Neural progenitor cell (in vitro differentiated cells): ENCODE results near the gene LIMS2. TPM values are rescaled to one million over a fixed set of nuclear protein-coding genes. Genes with fewer than 3 reads are reported as not detected.

Experiments
- DNase-seq: peaks from one replicate; pipeline ENCODE4 v3.0.0-alpha.2; 2016; ENCODE audit warnings: low spot score
- H2AFZ ChIP-seq: fragments of 200-600 bp; sonication (generic); replicated peaks from 2 replicates; pipeline ENCODE4 v1.6.1; 2016; ENCODE audit warnings: antibody characterized with exemption
- H3F3A ChIP-seq: fragments of 200-600 bp; sonication (generic); 2 replicates; pipeline ENCODE4 v1.6.1; 2016; ENCODE audit warnings: antibody characterized with exemption, low read depth
- H3K27ac ChIP-seq: fragments of 200-600 bp; sonication (generic); 2 replicates; pipeline ENCODE4 v1.5.1; 2016; ENCODE audit warnings: mild to moderate bottlenecking
- H3K27me3 ChIP-seq: fragments of 200-600 bp; sonication (generic); 2 replicates; pipeline ENCODE4 v1.6.1; 2016; ENCODE audit warnings: mild to moderate bottlenecking, moderate library complexity
- H3K36me3 ChIP-seq: fragments of 200-600 bp; sonication (generic); 2 replicates; pipeline ENCODE4 v1.5.1; 2016
- H3K4me1 ChIP-seq: fragments of 200-600 bp; sonication (generic); 2 replicates; pipeline ENCODE4 v1.6.1; 2016; ENCODE audit warnings: mixed run types
- H3K4me2 ChIP-seq: fragments of 200-600 bp; sonication (generic); 2 replicates; pipeline ENCODE4 v1.6.1; 2016
- H3K4me3 ChIP-seq: fragments of 200-600 bp; sonication (generic); 2 replicates; pipeline ENCODE4 v1.5.1; 2016
- H3K79me2 ChIP-seq: fragments of 200-600 bp; sonication (generic); 2 replicates; pipeline ENCODE4 v1.6.1; 2016; ENCODE audit warnings: low read depth
- H3K9ac ChIP-seq: fragments of 200-600 bp; sonication (generic); 2 replicates; pipeline ENCODE4 v1.6.1; 2016
- H3K9me3 ChIP-seq: fragments of 200-600 bp; sonication (generic); 2 replicates; pipeline ENCODE4 v1.5.1; 2016; ENCODE audit warnings: low read depth
- H4K20me1 ChIP-seq: fragments of 200-600 bp; sonication (generic); 2 replicates; pipeline ENCODE4 v1.6.1; 2016; ENCODE audit warnings: low read depth
- H3K27ac Mint-ChIP-seq: 3 replicates; pipeline ENCODE4 v1.8.0; 2021; ENCODE audit warnings: mixed read lengths
- H3K27me3 Mint-ChIP-seq: 2 replicates; pipeline ENCODE4 v1.8.0; 2022; ENCODE audit warnings: low read depth, mild to moderate bottlenecking, inconsistent platforms, moderate library complexity, mixed read lengths; ENCODE audit not compliant: insufficient read depth
- H3K36me3 Mint-ChIP-seq: 3 replicates; pipeline ENCODE4 v1.8.0; 2021; ENCODE audit warnings: mixed read lengths
- H3K4me1 Mint-ChIP-seq: 3 replicates; pipeline ENCODE4 v1.8.0; 2021; ENCODE audit warnings: mixed read lengths
- H3K4me3 Mint-ChIP-seq: 3 replicates; pipeline ENCODE4 v1.8.0; 2021; ENCODE audit warnings: mild to moderate bottlenecking, moderate library complexity, mixed read lengths
- H3K9me3 Mint-ChIP-seq: 3 replicates; pipeline ENCODE4 v1.8.0; 2020; ENCODE audit warnings: mixed read lengths
- EZH2 ChIP-seq: fragments of 200-600 bp; sonication (generic); IDR thresholded peaks from 2 replicates; pipeline ENCODE4 v1.6.1; 2017; ENCODE audit warnings: antibody characterized with exemption, mild to moderate bottlenecking, moderate library complexity
- EZH2phosphoT487 ChIP-seq: fragments of 200-600 bp; sonication (generic); IDR thresholded peaks from 2 replicates; pipeline ENCODE4 v1.6.1; 2017; ENCODE audit warnings: antibody characterized with exemption
- total RNA-seq: library from RNA; depleted of rRNA; stranded (reverse); fragments of >200 nt; gene quantifications from 2 replicates; pipeline ENCODE4 v1.2.3, GENCODE V29; 2015; ENCODE audit warnings: low replicate concordance
- TF ChIP-seq, protein P1 (sequence below): fragments of 200-600 bp; sonication (generic); IDR thresholded peaks from 2 replicates; pipeline ENCODE4 v1.5.1; 2017; ENCODE audit warnings: antibody characterized with exemption, mild to moderate bottlenecking

The LIMS2 gene
- total RNA-seq, 1 donor from 2014 or later, result not detected

DNA sequence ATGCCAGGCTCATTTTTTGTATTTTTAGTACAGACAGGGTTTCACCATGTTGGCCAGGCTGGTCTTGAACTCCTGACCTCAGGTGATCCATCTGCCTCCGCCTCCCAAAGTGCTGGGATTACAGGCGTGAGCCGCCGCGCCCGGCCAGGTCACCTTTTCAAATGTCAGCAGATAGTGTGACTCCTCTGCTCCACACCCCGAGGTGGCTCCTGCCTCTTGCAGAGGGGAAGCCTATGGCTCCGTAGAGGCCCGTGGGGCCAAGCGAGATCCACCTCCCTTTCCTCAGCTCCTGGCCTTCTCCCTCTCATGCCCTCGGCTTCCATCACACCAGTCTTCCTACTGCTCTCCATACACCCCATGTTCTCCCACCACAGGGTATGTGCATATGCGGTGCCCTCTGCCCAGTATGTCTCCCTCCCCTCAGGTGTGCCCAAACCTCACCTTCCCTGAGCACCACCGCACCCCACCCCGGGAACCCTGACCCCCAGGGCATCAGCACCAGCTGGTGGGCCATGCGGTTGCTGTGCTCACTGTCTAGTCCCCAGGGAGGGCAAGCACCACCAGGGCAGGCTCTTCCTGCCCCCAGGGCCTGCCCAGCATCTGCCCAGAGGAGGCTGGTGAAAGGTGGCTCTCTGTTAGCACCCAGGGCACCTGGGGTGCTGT, 18.6 kb downstream of the LIMS2 start:
- Histone ChIP-seq H3K36me3 (no peaks in the 10 kb centered on the region), H3F3A (peaks cover 12% of the 10 kb centered on the region), H3K27ac (no peak overlapping the region), H3K4me1 (peaks cover 16% of the 10 kb centered on the region), H4K20me1 (no peaks in the 10 kb centered on the region), H3K4me2 (no peak overlapping the region), H3K4me3 (no peak overlapping the region), H3K27me3 (no peaks in the 10 kb centered on the region), H3K79me2 (no peaks in the 10 kb centered on the region), H3K9ac (no peak overlapping the region), H3K9me3 (no peaks in the 10 kb centered on the region), H2AFZ (no peak overlapping the region)
- H3K4me3 Mint-ChIP-seq, result no peak overlapping the region
- no peaks in the 10 kb centered on the region for H3K36me3 Mint-ChIP-seq
- H3K4me1 Mint-ChIP-seq, result peaks cover 45% of the 10 kb centered on the region
- no peak overlapping the region for H3K27ac Mint-ChIP-seq
- peaks cover 10% of the 10 kb centered on the region for H3K27me3 Mint-ChIP-seq
- no peaks in the 10 kb centered on the region for H3K9me3 Mint-ChIP-seq
- no peak for DNase-seq
- TF ChIP-seq EZH2, result no peak
- TF ChIP-seq EZH2phosphoT487, result no peak
- TF ChIP-seq, protein P1, sequence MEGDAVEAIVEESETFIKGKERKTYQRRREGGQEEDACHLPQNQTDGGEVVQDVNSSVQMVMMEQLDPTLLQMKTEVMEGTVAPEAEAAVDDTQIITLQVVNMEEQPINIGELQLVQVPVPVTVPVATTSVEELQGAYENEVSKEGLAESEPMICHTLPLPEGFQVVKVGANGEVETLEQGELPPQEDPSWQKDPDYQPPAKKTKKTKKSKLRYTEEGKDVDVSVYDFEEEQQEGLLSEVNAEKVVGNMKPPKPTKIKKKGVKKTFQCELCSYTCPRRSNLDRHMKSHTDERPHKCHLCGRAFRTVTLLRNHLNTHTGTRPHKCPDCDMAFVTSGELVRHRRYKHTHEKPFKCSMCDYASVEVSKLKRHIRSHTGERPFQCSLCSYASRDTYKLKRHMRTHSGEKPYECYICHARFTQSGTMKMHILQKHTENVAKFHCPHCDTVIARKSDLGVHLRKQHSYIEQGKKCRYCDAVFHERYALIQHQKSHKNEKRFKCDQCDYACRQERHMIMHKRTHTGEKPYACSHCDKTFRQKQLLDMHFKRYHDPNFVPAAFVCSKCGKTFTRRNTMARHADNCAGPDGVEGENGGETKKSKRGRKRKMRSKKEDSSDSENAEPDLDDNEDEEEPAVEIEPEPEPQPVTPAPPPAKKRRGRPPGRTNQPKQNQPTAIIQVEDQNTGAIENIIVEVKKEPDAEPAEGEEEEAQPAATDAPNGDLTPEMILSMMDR, result no peak

- peak overlapping the region; percentile 73 for H3K27ac ChIP-seq
- Mint-ChIP-seq H3K4me3 (peak overlapping the region; percentile 36), H3K27ac (peak overlapping the region; percentile 93), H3K4me1 (peaks cover 39% of the 10 kb centered on the region), H3K9me3 (no peaks in the 10 kb centered on the region), H3K36me3 (no peaks in the 10 kb centered on the region), H3K27me3 (peaks cover 6% of the 10 kb centered on the region)
- no peak overlapping the region for H3K9ac ChIP-seq
- peak overlapping the region; percentile 63 for H3K4me2 ChIP-seq
- no peaks in the 10 kb centered on the region for H4K20me1 ChIP-seq
- H3F3A ChIP-seq, result peaks cover 12% of the 10 kb centered on the region
- TF ChIP-seq EZH2phosphoT487 (no peak), EZH2 (no peak)
- TF ChIP-seq, protein P1, result peak; percentile 12
- peak overlapping the region; percentile 15 for H2AFZ ChIP-seq
- no peaks in the 10 kb centered on the region for H3K27me3 ChIP-seq
- DNase-seq, result peak; percentile 83
- H3K9me3 ChIP-seq, result no peaks in the 10 kb centered on the region
- H3K79me2 ChIP-seq, result no peaks in the 10 kb centered on the region
- H3K36me3 ChIP-seq, result no peaks in the 10 kb centered on the region
- H3K4me1 ChIP-seq, result peaks cover 16% of the 10 kb centered on the region
- H3K4me3 ChIP-seq, result no peak overlapping the region
Measured at GRCh38 chr2:127655209-127656073, 19.9 kb downstream of the LIMS2 start.

DNA sequence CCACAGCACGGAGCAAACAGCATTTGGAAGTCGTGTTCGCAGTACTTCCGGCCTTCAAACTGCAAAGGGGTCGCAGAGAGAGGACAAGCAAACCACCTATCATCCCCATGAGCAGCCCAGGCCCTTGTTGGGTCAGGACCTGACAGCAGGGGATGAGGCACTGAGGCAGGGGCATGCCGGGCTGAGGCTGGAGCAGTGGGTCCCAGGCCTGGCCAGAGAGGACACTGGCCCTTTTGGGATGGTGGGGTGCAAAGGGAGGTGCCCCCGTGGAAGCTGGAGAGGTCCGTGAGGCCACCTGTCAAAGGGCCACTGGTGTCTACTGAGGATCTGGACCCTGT, 20.5 kb downstream of the LIMS2 start:
- Mint-ChIP-seq H3K27ac (peak overlapping the region; percentile 93), H3K4me3 (peak overlapping the region; percentile 36)
- no peaks in the 10 kb centered on the region for H3K36me3 ChIP-seq

More for the DNA sequence above, 20.5 kb downstream of the LIMS2 start:
- H3K4me1 Mint-ChIP-seq, result peaks cover 41% of the 10 kb centered on the region
- TF ChIP-seq, protein P1, result no peak
- TF ChIP-seq EZH2 (no peak), EZH2phosphoT487 (no peak)
- peaks cover 8% of the 10 kb centered on the region for H3K27me3 Mint-ChIP-seq
- Histone ChIP-seq H2AFZ (no peak overlapping the region), H3K4me1 (peaks cover 16% of the 10 kb centered on the region), H3K27me3 (no peaks in the 10 kb centered on the region), H3K9me3 (no peaks in the 10 kb centered on the region), H3K9ac (no peak overlapping the region), H3K4me2 (peak overlapping the region; percentile 63), H3K79me2 (no peaks in the 10 kb centered on the region), H3F3A (peaks cover 12% of the 10 kb centered on the region), H3K4me3 (no peak overlapping the region), H4K20me1 (no peaks in the 10 kb centered on the region), H3K27ac (peak overlapping the region; percentile 73)
- no peak for DNase-seq
- H3K36me3 Mint-ChIP-seq, result no peaks in the 10 kb centered on the region
- H3K9me3 Mint-ChIP-seq, result no peaks in the 10 kb centered on the region
